ENCODE measurements around the gene TENM4. TPM values are rescaled to one million over a fixed set of nuclear protein-coding genes. Genes with fewer than 3 reads are reported as not detected.

The TENM4 gene
- total and polyA plus RNA-seq, 4 experiments from 2014 or later: 0.25 to 0.28 TPM; not detected in 2

GRCh38 chr11:78808923-78809322, 631.9 kb downstream of the TENM4 start:
- ChIA-PET CTCF (ENCODE audit: partially characterized antibody) (interaction anchor here (1.7 kb wide), 1 partner anchor 10 kb away, joined by 7 read pairs; no protein-coding TSS in a partner anchor), POLR2A (ENCODE audit: partially characterized antibody) (no interaction called here)
- no peaks in the 10 kb centered on the region for H3K9me3 Mint-ChIP-seq
- Histone ChIP-seq H3K4me3 (ENCODE audit: low read length in 2 of 2) (no peak overlapping the region), H3K4me1 (ENCODE audit: insufficient read depth, low read length) (no peaks in the 10 kb centered on the region), H3K36me3 (ENCODE audit: insufficient read depth, low read length) (no peaks in the 10 kb centered on the region), H3K27me3 (ENCODE audit: insufficient read depth, low read length) (no peaks in the 10 kb centered on the region), H3K9me3 (ENCODE audit: control insufficient read depth in 1 of 2, low read length in 2 of 2) (no peaks in the 10 kb centered on the region), H3K27ac (ENCODE audit: low read depth, low read length) (no peak overlapping the region)
- H3K4me3 Mint-ChIP-seq: no peak overlapping the region
- H3K36me3 Mint-ChIP-seq: no peaks in the 10 kb centered on the region
- peaks cover 0 to 4% of the 10 kb centered on the region in 2 donors for H3K27me3 Mint-ChIP-seq
- intact Hi-C loops (cut with micrococcal nuclease): no loop called here
- H3K27ac Mint-ChIP-seq: no peak overlapping the region
- H3K4me1 Mint-ChIP-seq: no peaks in the 10 kb centered on the region
- DNase-seq: no peak

DNA sequence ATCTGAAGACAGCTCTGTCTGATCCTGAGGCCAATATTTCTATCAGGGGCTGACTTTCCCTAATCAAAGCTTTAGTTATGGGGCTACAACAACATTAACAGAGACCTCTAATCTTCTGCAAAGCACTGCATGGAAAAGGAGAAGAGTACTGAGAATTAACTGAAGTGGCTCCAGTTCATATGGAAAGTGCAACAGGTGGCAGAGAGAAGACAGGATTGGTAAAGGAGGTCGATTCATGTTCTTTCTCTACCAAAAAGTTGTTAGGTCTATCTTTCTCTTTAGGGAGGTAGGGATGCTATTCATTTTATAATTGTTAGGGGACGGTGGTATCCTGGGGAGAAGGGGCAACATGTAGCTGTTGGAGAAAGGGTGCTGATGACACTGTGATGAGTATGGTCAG, 633.5 kb downstream of the TENM4 start:
- no peaks in the 10 kb centered on the region for H3K4me1 Mint-ChIP-seq
- no peaks in the 10 kb centered on the region for H3K9me3 Mint-ChIP-seq
- H3K4me3 Mint-ChIP-seq: no peak overlapping the region
- H3K36me3 Mint-ChIP-seq: no peaks in the 10 kb centered on the region
- Histone ChIP-seq H3K4me3 (ENCODE audit: low read length in 2 of 2) (no peak overlapping the region), H3K27me3 (ENCODE audit: insufficient read depth, low read length) (no peaks in the 10 kb centered on the region), H3K9me3 (ENCODE audit: control insufficient read depth in 1 of 2, low read length in 2 of 2) (no peaks in the 10 kb centered on the region), H3K36me3 (ENCODE audit: insufficient read depth, low read length) (no peaks in the 10 kb centered on the region), H3K27ac (ENCODE audit: low read depth, low read length) (no peak overlapping the region), H3K4me1 (ENCODE audit: insufficient read depth, low read length) (no peaks in the 10 kb centered on the region)
- peaks cover 0 to 4% of the 10 kb centered on the region in 2 donors for H3K27me3 Mint-ChIP-seq
- CTCF ChIA-PET (ENCODE audit: partially characterized antibody): interaction anchor here (1.7 kb wide), 1 partner anchor 8 kb away, joined by 7 read pairs; no protein-coding TSS in a partner anchor
- intact Hi-C loops (cut with micrococcal nuclease): no loop called here
- POLR2A ChIA-PET (ENCODE audit: partially characterized antibody): no interaction called here
- no peak overlapping the region for H3K27ac Mint-ChIP-seq
- DNase-seq: no peak

GRCh38 chr11:78806214-78807004, 634.4 kb downstream of the TENM4 start:
- POLR2A ChIA-PET (ENCODE audit: partially characterized antibody): no interaction called here

GRCh38 chr11:78804991-78805390, 635.8 kb downstream of the TENM4 start:
- ChIA-PET CTCF (ENCODE audit: partially characterized antibody) (no interaction called here), POLR2A (ENCODE audit: partially characterized antibody) (no interaction called here)
- peaks cover 0 to 4% of the 10 kb centered on the region in 2 donors for H3K27me3 Mint-ChIP-seq
- no peaks in the 10 kb centered on the region for H3K36me3 Mint-ChIP-seq
- no peaks in the 10 kb centered on the region for H3K4me1 Mint-ChIP-seq
- no peaks in the 10 kb centered on the region for H3K27me3 ChIP-seq (ENCODE audit: insufficient read depth, low read length)
- no peaks in the 10 kb centered on the region for H3K9me3 Mint-ChIP-seq
- H3K27ac ChIP-seq (ENCODE audit: low read depth, low read length): no peak overlapping the region
- H3K27ac Mint-ChIP-seq: no peak overlapping the region
- no peaks in the 10 kb centered on the region for H3K4me1 ChIP-seq (ENCODE audit: insufficient read depth, low read length)
- no peak for DNase-seq
- no peaks in the 10 kb centered on the region for H3K36me3 ChIP-seq (ENCODE audit: insufficient read depth, low read length)
- intact Hi-C loops (cut with micrococcal nuclease): no loop called here
- no peak overlapping the region for H3K4me3 Mint-ChIP-seq
- H3K4me3 ChIP-seq (ENCODE audit: low read length in 2 of 2): no peak overlapping the region
- no peaks in the 10 kb centered on the region for H3K9me3 ChIP-seq (ENCODE audit: control insufficient read depth in 1 of 2, low read length in 2 of 2)

More at GRCh38 chr11:78806214-78807004, 634.4 kb downstream of the TENM4 start:
- peaks cover 0 to 4% of the 10 kb centered on the region in 2 donors for H3K27me3 Mint-ChIP-seq
- H3K4me3 Mint-ChIP-seq: no peak overlapping the region
- H3K4me1 ChIP-seq (ENCODE audit: insufficient read depth, low read length): no peaks in the 10 kb centered on the region
- H3K36me3 ChIP-seq (ENCODE audit: insufficient read depth, low read length): no peaks in the 10 kb centered on the region
- no peaks in the 10 kb centered on the region for H3K9me3 ChIP-seq (ENCODE audit: control insufficient read depth in 1 of 2, low read length in 2 of 2)
- no peak overlapping the region for H3K27ac Mint-ChIP-seq
- no peak overlapping the region for H3K4me3 ChIP-seq (ENCODE audit: low read length in 2 of 2)
- H3K27ac ChIP-seq (ENCODE audit: low read depth, low read length): no peak overlapping the region
- no peak for DNase-seq
- H3K4me1 Mint-ChIP-seq: no peaks in the 10 kb centered on the region
- H3K27me3 ChIP-seq (ENCODE audit: insufficient read depth, low read length): no peaks in the 10 kb centered on the region
- intact Hi-C loops (cut with micrococcal nuclease): no loop called here
- no peaks in the 10 kb centered on the region for H3K9me3 Mint-ChIP-seq
- no peaks in the 10 kb centered on the region for H3K36me3 Mint-ChIP-seq
- CTCF ChIA-PET (ENCODE audit: partially characterized antibody): no interaction called here

- CTCF ChIA-PET (ENCODE audit: partially characterized antibody): interaction anchor here (1.3 kb wide), 1 partner anchor 10 kb away, joined by 4 read pairs; no protein-coding TSS in a partner anchor
- no peak overlapping the region for H3K27ac Mint-ChIP-seq
- H3K9me3 Mint-ChIP-seq: no peaks in the 10 kb centered on the region
- no peaks in the 10 kb centered on the region for H3K36me3 ChIP-seq (ENCODE audit: insufficient read depth, low read length)
- peaks cover 0 to 7% of the 10 kb centered on the region in 2 donors for H3K27me3 Mint-ChIP-seq
- H3K4me3 Mint-ChIP-seq: no peak overlapping the region
- DNase-seq: no peak
- H3K36me3 Mint-ChIP-seq: no peaks in the 10 kb centered on the region
- H3K4me3 ChIP-seq (ENCODE audit: low read length in 2 of 2): no peak overlapping the region
- POLR2A ChIA-PET (ENCODE audit: partially characterized antibody): no interaction called here
- H3K4me1 ChIP-seq (ENCODE audit: insufficient read depth, low read length): no peaks in the 10 kb centered on the region
- H3K4me1 Mint-ChIP-seq: no peaks in the 10 kb centered on the region
- H3K27ac ChIP-seq (ENCODE audit: low read depth, low read length): no peak overlapping the region
- intact Hi-C loops (cut with micrococcal nuclease): no loop called here
- no peaks in the 10 kb centered on the region for H3K9me3 ChIP-seq (ENCODE audit: control insufficient read depth in 1 of 2, low read length in 2 of 2)
- no peaks in the 10 kb centered on the region for H3K27me3 ChIP-seq (ENCODE audit: insufficient read depth, low read length)
These were observed 636.8 kb downstream of the TENM4 start for GRCh38 chr11:78803995-78804394.

- Mint-ChIP-seq H3K4me1 (no peaks in the 10 kb centered on the region), H3K27ac (no peak overlapping the region), H3K4me3 (no peak overlapping the region), H3K9me3 (no peaks in the 10 kb centered on the region), H3K27me3 (peaks cover 0 to 5% of the 10 kb centered on the region in 2 donors), H3K36me3 (no peaks in the 10 kb centered on the region)
- CTCF ChIA-PET (ENCODE audit: partially characterized antibody): no interaction called here
- H3K4me1 ChIP-seq (ENCODE audit: insufficient read depth, low read length): no peaks in the 10 kb centered on the region
- no peak overlapping the region for H3K27ac ChIP-seq (ENCODE audit: low read depth, low read length)
- no peaks in the 10 kb centered on the region for H3K27me3 ChIP-seq (ENCODE audit: insufficient read depth, low read length)
- intact Hi-C loops (cut with micrococcal nuclease): no loop called here
- no peaks in the 10 kb centered on the region for H3K9me3 ChIP-seq (ENCODE audit: control insufficient read depth in 1 of 2, low read length in 2 of 2)
- DNase-seq: no peak
- H3K4me3 ChIP-seq (ENCODE audit: low read length in 2 of 2): no peak overlapping the region
- POLR2A ChIA-PET (ENCODE audit: partially characterized antibody): no interaction called here
- H3K36me3 ChIP-seq (ENCODE audit: insufficient read depth, low read length): no peaks in the 10 kb centered on the region
These were observed 638.6 kb downstream of the TENM4 start for GRCh38 chr11:78802058-78802761.

- Histone ChIP-seq H3K27me3 (ENCODE audit: insufficient read depth, low read length) (no peaks in the 10 kb centered on the region), H3K36me3 (ENCODE audit: insufficient read depth, low read length) (no peaks in the 10 kb centered on the region), H3K9me3 (ENCODE audit: control insufficient read depth in 1 of 2, low read length in 2 of 2) (no peaks in the 10 kb centered on the region), H3K4me3 (ENCODE audit: low read length in 2 of 2) (no peak overlapping the region), H3K27ac (ENCODE audit: low read depth, low read length) (no peak overlapping the region), H3K4me1 (ENCODE audit: insufficient read depth, low read length) (no peaks in the 10 kb centered on the region)
- H3K4me3 Mint-ChIP-seq: no peak overlapping the region
- intact Hi-C loops (cut with micrococcal nuclease): no loop called here
- H3K9me3 Mint-ChIP-seq: no peaks in the 10 kb centered on the region
- CTCF ChIA-PET (ENCODE audit: partially characterized antibody): no interaction called here
- H3K27me3 Mint-ChIP-seq: peaks cover 0 to 4% of the 10 kb centered on the region in 2 donors
- DNase-seq: no peak
- POLR2A ChIA-PET (ENCODE audit: partially characterized antibody): no interaction called here
- no peaks in the 10 kb centered on the region for H3K4me1 Mint-ChIP-seq
- no peaks in the 10 kb centered on the region for H3K36me3 Mint-ChIP-seq
- no peak overlapping the region for H3K27ac Mint-ChIP-seq
These were observed 639.5 kb downstream of the TENM4 start for GRCh38 chr11:78801161-78801884.

Measured in CD4-positive, alpha-beta memory T cell (primary cell).